Measurements from ENCODE around the gene CCDC93. TPM values are rescaled to one million over a fixed set of nuclear protein-coding genes. Genes with fewer than 3 reads are reported as not detected.

The CCDC93 gene
- total and polyA plus RNA-seq, 9 donors, result 21.4 to 28.4 (median 22.8) TPM

DNA sequence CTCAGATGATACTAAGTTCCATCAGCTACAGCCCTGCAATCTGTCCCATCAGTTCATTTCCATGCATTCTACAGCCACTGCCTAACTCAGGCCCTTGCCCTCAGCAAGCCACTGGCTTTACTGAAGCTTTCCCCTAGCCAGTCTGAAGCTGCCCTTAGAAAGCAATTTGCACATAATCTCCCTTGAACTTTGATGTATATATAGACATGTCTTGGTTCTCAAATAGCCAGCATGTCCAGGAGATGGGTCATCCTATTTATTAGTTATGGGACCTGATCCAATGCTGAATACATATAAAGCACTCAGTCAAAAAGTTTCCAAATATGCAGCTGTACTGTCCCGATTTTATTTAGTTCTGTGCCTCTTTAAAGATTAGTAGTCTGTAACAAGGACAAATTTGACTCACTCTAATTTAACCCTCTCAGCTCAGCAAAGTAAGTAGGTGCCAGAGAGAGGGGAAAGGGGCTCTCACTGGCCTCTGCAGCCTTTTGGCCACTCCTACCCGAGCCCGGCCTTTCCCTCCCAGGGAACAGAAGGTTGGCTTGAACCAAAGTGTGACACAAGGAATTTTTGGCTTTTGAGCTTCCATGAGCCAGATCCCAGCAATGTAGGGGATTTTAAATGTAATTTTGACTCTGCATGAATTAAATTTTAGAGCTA is 70.7 kb downstream of the CCDC93 start:
- WGBS (ENCODE audit: insufficient coverage), result 56% methylated on average over 2 of the region's 3 CpGs
- Histone ChIP-seq H3K4me1 (ENCODE audit: control insufficient read depth, insufficient read depth, low read length) (no peaks in the 10 kb centered on the region), H3K27me3 (ENCODE audit: control insufficient read depth, insufficient read depth, low read length) (no peaks in the 10 kb centered on the region), H3K4me3 (ENCODE audit: low read length) (no peak overlapping the region), H3K9me3 (replicated peaks; ENCODE audit: control insufficient read depth, low read depth, low read length) (no peaks in the 10 kb centered on the region), H3K36me3 (ENCODE audit: control insufficient read depth, insufficient read depth, low read length) (peaks cover 78% of the 10 kb centered on the region), H3K27ac (ENCODE audit: low read length) (no peak overlapping the region)
- DNase-seq, result peak; percentile 10

DNA sequence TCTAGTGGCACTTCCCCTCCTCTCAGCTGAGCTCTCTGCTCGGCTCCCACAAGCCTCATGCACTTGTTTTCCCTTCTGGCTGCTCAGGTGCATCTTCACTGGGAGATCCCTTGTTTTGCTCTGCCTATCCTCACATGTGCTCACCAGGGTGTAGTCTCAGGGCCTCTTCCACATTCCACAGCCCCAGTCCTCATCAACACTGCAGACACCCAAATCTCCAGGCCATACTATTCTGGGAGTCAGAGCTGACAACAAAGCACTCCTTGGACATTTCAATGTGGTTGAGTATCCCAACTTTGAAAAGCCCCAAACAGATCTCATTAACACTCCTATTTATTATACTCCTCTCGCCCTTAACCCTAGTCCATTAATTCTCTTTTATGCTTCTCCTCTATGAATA is 71.3 kb downstream of the CCDC93 start:
- no peaks in the 10 kb centered on the region for H3K4me1 ChIP-seq (ENCODE audit: control insufficient read depth, insufficient read depth, low read length)
- no peak overlapping the region for H3K4me3 ChIP-seq (ENCODE audit: low read length)
- no peaks in the 10 kb centered on the region for H3K9me3 ChIP-seq (replicated peaks; ENCODE audit: control insufficient read depth, low read depth, low read length)
- 82% methylated on average over 2 of the region's 2 CpGs for WGBS (ENCODE audit: insufficient coverage)
- H3K27ac ChIP-seq (ENCODE audit: low read length), result no peak overlapping the region
- no peaks in the 10 kb centered on the region for H3K27me3 ChIP-seq (ENCODE audit: control insufficient read depth, insufficient read depth, low read length)
- no peak for DNase-seq
- peaks cover 77% of the 10 kb centered on the region for H3K36me3 ChIP-seq (ENCODE audit: control insufficient read depth, insufficient read depth, low read length)

DNA sequence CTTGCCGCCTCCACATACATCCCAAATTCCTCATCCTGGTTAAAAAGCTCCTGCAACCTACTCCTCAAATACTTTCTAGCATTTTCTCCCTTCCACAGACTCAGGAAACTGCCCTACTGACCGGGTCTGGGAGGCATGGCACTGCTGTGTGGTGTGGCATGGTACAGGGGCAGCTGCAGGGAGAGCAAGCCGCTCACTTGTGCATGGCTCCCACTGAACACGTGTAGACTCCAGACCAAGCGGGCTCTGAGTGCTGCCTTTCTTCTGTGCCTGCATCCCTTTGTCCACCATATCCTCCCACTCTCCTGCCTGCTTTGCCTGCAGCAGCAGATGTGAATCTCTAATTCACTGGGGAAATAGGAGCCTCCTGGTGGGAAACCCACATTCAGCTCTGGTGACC is 72.2 kb downstream of the CCDC93 start:
- no peak for DNase-seq
- Histone ChIP-seq H3K4me3 (ENCODE audit: low read length) (no peak overlapping the region), H3K9me3 (replicated peaks; ENCODE audit: control insufficient read depth, low read depth, low read length) (no peaks in the 10 kb centered on the region), H3K36me3 (ENCODE audit: control insufficient read depth, insufficient read depth, low read length) (peaks cover 79% of the 10 kb centered on the region), H3K27ac (ENCODE audit: low read length) (no peak overlapping the region), H3K27me3 (ENCODE audit: control insufficient read depth, insufficient read depth, low read length) (no peaks in the 10 kb centered on the region), H3K4me1 (ENCODE audit: control insufficient read depth, insufficient read depth, low read length) (no peaks in the 10 kb centered on the region)
- WGBS (ENCODE audit: insufficient coverage), result 87% methylated on average over 3 of the region's 5 CpGs

DNA sequence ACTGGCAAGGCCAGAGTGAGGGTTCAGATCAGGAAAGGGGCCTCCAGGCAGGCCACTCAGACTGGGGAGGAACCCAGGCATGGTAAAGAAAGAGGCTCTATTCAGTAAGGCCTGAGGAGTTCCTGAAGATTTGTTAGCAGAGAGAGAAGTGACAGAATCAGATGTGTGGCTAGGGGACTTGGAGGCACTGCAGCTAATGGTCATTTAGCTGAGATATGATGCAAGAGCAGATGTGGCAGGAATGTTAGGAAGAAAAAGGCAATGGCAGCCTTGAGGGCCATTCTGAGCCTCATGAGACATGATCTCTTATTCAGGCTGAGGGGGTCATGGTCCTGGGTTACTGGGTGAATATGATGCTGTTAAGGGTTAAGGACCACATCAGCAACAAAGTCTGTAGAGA is 73.4 kb downstream of the CCDC93 start:
- Histone ChIP-seq H3K4me3 (ENCODE audit: low read length) (no peak overlapping the region), H3K36me3 (ENCODE audit: control insufficient read depth, insufficient read depth, low read length) (peaks cover 71% of the 10 kb centered on the region), H3K4me1 (ENCODE audit: control insufficient read depth, insufficient read depth, low read length) (no peaks in the 10 kb centered on the region), H3K27me3 (ENCODE audit: control insufficient read depth, insufficient read depth, low read length) (no peaks in the 10 kb centered on the region), H3K27ac (ENCODE audit: low read length) (no peak overlapping the region), H3K9me3 (replicated peaks; ENCODE audit: control insufficient read depth, low read depth, low read length) (no peaks in the 10 kb centered on the region)
- DNase-seq, result no peak

DNA sequence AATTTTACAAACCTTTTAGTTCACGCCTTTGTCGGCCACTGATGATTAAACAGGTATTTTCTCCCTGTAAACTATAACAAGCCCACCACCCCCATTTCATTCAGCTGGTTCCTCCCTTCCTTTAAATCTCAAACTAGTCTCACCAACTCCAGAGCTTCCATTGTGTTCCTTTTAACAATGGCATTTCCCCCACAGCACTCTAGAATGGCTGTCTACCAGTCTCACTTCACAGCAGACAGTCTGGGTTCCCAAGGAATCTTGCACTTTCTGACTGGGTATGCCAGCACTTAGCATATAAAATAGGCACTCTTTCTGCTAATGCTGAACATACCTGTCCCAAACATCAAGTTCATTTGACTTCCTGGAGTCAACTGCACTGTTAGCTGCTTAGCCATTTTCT is 75.3 kb downstream of the CCDC93 start:
- peaks cover 77% of the 10 kb centered on the region for H3K36me3 ChIP-seq (ENCODE audit: control insufficient read depth, insufficient read depth, low read length)
- H3K4me1 ChIP-seq (ENCODE audit: control insufficient read depth, insufficient read depth, low read length), result no peaks in the 10 kb centered on the region
- DNase-seq, result no peak
- no peaks in the 10 kb centered on the region for H3K27me3 ChIP-seq (ENCODE audit: control insufficient read depth, insufficient read depth, low read length)
- H3K27ac ChIP-seq (ENCODE audit: low read length), result no peak overlapping the region
- H3K9me3 ChIP-seq (replicated peaks; ENCODE audit: control insufficient read depth, low read depth, low read length), result no peaks in the 10 kb centered on the region
- WGBS (ENCODE audit: insufficient coverage), result 91% methylated on average over 2 of the region's 2 CpGs
- H3K4me3 ChIP-seq (ENCODE audit: low read length), result no peak overlapping the region

DNA sequence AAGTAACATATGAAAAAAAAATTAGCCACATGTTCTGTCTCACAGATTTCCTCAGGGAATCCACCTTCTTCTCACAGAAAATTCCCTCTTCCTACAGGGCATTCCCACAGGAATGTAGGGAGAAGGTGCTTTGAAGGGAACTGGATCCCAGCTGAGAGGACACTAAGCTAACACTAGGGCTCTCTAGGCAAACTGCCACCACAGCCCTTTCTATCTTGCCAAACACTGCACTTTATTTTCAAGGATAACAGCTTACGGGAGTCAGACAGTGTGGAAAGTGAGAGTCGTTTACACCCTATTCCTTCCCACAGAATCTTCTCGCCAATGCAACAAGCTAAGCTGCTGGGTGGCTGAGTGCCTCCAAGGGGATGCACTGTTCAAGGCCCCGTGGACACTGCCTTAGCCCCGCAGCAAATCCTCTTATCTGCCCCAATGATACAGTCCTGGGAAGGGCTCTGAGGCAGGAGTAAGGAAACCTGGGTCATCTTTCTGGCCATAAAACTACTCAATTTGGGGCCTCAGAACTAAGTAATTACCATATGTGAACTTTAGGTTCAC is 76.9 kb downstream of the CCDC93 start:
- Histone ChIP-seq H3K9me3 (replicated peaks; ENCODE audit: control insufficient read depth, low read depth, low read length) (no peaks in the 10 kb centered on the region), H3K36me3 (ENCODE audit: control insufficient read depth, insufficient read depth, low read length) (peaks cover 84% of the 10 kb centered on the region), H3K4me3 (ENCODE audit: low read length) (no peak overlapping the region), H3K27ac (ENCODE audit: low read length) (no peak overlapping the region), H3K27me3 (ENCODE audit: control insufficient read depth, insufficient read depth, low read length) (no peaks in the 10 kb centered on the region), H3K4me1 (ENCODE audit: control insufficient read depth, insufficient read depth, low read length) (no peaks in the 10 kb centered on the region)
- no CpG with 5 or more reads among the region's 5 CpGs for WGBS (ENCODE audit: insufficient coverage)
- no peak for DNase-seq

DNA sequence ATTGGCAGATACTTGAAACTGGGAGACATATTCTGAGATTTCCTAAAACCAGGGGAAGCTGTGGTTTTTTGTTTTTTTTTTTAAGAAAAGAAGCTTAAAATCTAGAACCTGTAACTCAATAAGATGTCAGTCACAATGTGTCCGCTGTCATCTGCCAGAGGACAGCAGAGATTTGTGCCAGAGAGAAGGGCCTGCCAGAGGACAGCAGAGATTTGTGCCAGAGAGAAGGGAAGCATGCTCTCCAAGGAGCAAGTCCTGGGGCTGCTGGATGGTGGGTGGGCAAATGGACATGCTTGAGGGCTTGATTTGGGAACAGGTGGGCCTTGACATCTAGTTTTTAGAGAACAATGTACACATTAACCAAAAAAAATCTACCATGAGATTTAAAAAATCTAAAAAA is 77.9 kb downstream of the CCDC93 start:
- no CpG with 5 or more reads among the region's 1 CpG for WGBS (ENCODE audit: insufficient coverage)
- no peaks in the 10 kb centered on the region for H3K4me1 ChIP-seq (ENCODE audit: control insufficient read depth, insufficient read depth, low read length)
- no peaks in the 10 kb centered on the region for H3K9me3 ChIP-seq (replicated peaks; ENCODE audit: control insufficient read depth, low read depth, low read length)
- no peak for DNase-seq
- no peak overlapping the region for H3K4me3 ChIP-seq (ENCODE audit: low read length)
- no peaks in the 10 kb centered on the region for H3K27me3 ChIP-seq (ENCODE audit: control insufficient read depth, insufficient read depth, low read length)
- no peak overlapping the region for H3K27ac ChIP-seq (ENCODE audit: low read length)
- peaks cover 83% of the 10 kb centered on the region for H3K36me3 ChIP-seq (ENCODE audit: control insufficient read depth, insufficient read depth, low read length)

DNA sequence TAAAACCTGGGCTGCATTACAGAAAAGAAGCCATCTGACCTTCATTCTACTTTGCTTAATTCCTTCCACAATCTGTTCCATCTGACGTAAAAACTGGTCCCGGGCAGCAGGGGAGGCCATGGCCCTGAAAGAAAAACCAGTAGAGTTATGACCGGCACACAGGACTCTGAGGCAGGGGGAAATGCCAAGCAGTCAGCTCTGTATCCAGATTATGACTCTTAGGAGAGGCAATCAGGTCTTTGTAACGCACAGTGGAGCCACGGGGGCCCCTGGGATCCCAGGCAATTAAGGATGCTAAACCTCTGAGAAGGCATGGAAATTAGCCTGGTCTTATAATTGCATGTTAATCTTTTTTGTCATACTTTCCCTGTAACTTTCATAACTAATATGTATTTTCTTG is 78.4 kb downstream of the CCDC93 start:
- no peak for DNase-seq
- WGBS (ENCODE audit: insufficient coverage), result 50% methylated on average over 3 of the region's 5 CpGs
- H3K27me3 ChIP-seq (ENCODE audit: control insufficient read depth, insufficient read depth, low read length), result no peaks in the 10 kb centered on the region
- H3K27ac ChIP-seq (ENCODE audit: low read length), result no peak overlapping the region
- no peak overlapping the region for H3K4me3 ChIP-seq (ENCODE audit: low read length)
- no peaks in the 10 kb centered on the region for H3K4me1 ChIP-seq (ENCODE audit: control insufficient read depth, insufficient read depth, low read length)
- no peaks in the 10 kb centered on the region for H3K9me3 ChIP-seq (replicated peaks; ENCODE audit: control insufficient read depth, low read depth, low read length)
- H3K36me3 ChIP-seq (ENCODE audit: control insufficient read depth, insufficient read depth, low read length), result peaks cover 83% of the 10 kb centered on the region

DNA sequence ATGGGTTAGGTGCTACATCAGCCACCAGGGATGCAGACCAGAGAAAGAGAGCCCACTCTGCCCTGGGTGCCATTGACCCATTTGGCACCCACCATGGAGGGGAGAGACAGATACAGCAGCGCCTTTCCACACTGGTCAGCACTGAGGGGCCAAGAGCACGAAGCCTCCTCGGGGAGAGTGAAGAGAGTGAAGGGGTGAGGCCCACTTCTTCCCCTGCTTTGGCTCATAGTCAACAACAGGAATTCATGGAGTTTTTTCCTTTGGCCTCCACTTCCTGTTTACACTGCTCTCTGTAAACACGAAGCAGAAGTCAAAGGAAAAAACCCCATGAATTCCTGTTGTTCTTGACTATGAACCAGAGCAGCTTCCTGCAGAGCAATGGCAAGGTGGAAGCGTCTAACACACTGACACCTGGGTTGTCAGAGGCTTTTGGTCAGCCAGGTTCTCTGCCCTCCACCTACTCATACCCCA is 80.0 kb downstream of the CCDC93 start:
- Histone ChIP-seq H3K27me3 (ENCODE audit: control insufficient read depth, insufficient read depth, low read length) (no peaks in the 10 kb centered on the region), H3K27ac (ENCODE audit: low read length) (no peak overlapping the region), H3K4me3 (ENCODE audit: low read length) (no peak overlapping the region), H3K9me3 (replicated peaks; ENCODE audit: control insufficient read depth, low read depth, low read length) (no peaks in the 10 kb centered on the region), H3K4me1 (ENCODE audit: control insufficient read depth, insufficient read depth, low read length) (no peaks in the 10 kb centered on the region), H3K36me3 (ENCODE audit: control insufficient read depth, insufficient read depth, low read length) (peaks cover 82% of the 10 kb centered on the region)
- DNase-seq, result no peak
- WGBS (ENCODE audit: insufficient coverage), result 54% methylated on average over 3 of the region's 5 CpGs

DNA sequence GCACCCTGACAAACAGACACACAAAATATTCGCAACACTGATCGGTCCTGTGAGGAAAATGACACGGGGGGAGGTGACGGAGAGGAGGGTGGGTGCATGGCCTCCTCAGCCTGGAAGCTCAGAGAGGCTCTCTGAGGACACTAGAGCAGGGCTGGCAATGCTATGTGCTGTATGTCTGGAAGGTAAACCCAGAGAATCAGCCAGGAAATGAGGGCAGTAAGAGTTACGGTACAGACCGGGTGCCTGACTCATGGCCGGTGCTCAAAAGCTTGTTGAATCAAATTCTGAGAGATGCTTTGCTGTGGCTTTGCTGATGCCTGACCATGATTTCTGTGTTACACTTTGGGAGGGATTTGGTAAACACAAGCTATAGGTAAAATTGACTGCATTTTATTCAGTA is 81.9 kb downstream of the CCDC93 start:
- no peak for DNase-seq
- Histone ChIP-seq H3K36me3 (ENCODE audit: control insufficient read depth, insufficient read depth, low read length) (peaks cover 68% of the 10 kb centered on the region), H3K4me1 (ENCODE audit: control insufficient read depth, insufficient read depth, low read length) (no peaks in the 10 kb centered on the region), H3K27ac (ENCODE audit: low read length) (no peak overlapping the region), H3K9me3 (replicated peaks; ENCODE audit: control insufficient read depth, low read depth, low read length) (no peaks in the 10 kb centered on the region), H3K4me3 (ENCODE audit: low read length) (no peak overlapping the region), H3K27me3 (ENCODE audit: control insufficient read depth, insufficient read depth, low read length) (no peaks in the 10 kb centered on the region)
- 91% methylated on average over 5 of the region's 7 CpGs for WGBS (ENCODE audit: insufficient coverage)

DNA sequence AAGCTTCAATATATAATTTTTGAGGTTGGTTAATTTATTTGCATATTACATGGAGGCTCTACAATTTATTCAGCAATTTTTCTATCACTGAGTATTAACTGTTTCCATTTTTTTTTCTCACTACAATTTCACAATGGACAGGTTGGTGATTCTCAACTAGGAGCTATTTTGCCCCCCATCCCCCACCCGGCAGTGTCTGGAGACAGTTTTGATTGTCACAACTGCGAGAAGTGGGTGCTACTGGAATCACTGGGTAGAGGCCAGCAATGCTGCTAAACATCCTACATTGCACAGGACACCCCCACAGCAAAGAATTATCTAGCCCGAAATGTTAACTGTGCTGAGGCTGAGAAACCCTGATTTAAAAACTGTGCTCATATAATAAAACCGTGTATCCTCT is 82.6 kb downstream of the CCDC93 start:
- Histone ChIP-seq H3K4me3 (ENCODE audit: low read length) (no peak overlapping the region), H3K36me3 (ENCODE audit: control insufficient read depth, insufficient read depth, low read length) (peaks cover 62% of the 10 kb centered on the region), H3K9me3 (replicated peaks; ENCODE audit: control insufficient read depth, low read depth, low read length) (no peaks in the 10 kb centered on the region), H3K27ac (ENCODE audit: low read length) (no peak overlapping the region), H3K27me3 (ENCODE audit: control insufficient read depth, insufficient read depth, low read length) (no peaks in the 10 kb centered on the region), H3K4me1 (ENCODE audit: control insufficient read depth, insufficient read depth, low read length) (no peaks in the 10 kb centered on the region)
- no peak for DNase-seq
- WGBS (ENCODE audit: insufficient coverage), result no CpG with 5 or more reads among the region's 4 CpGs

All from muscle of leg (tissue), 11 donors.